Activated CD8-positive, alpha-beta memory T cell treated with anti-CD3 and anti-CD28 coated beads for 24 hours (primary cell): ENCODE results near the gene KREMEN1.

Experiments used
- DNase-seq: peaks from one replicate; pipeline ENCODE4 v3.0.0-alpha.2; 2020

The KREMEN1 gene

GRCh38 chr22:29136782-29137700, 64.2 kb downstream of the KREMEN1 start:
- peak; percentile 54 for DNase-seq

GRCh38 chr22:29138556-29139305, 65.9 kb downstream of the KREMEN1 start:
- peak; percentile 24 for DNase-seq

GRCh38 chr22:29139965-29140782, 67.3 kb downstream of the KREMEN1 start:
- peak; percentile 17 for DNase-seq

GRCh38 chr22:29141078-29141688, 68.3 kb downstream of the KREMEN1 start:
- peak; percentile 28 for DNase-seq

- DNase-seq = peak; percentile 48
Measured at GRCh38 chr22:29142116-29142515, 69.3 kb downstream of the KREMEN1 start.

- peak; percentile 50 for DNase-seq
Measured at GRCh38 chr22:29143941-29144785, 71.3 kb downstream of the KREMEN1 start.

- DNase-seq = peak; percentile 43
Measured at GRCh38 chr22:29144786-29145160, 71.9 kb downstream of the KREMEN1 start.

- DNase-seq = peak; percentile 37
Measured at GRCh38 chr22:29145321-29146072, 72.7 kb downstream of the KREMEN1 start.

- peak; percentile 40 for DNase-seq
Measured at GRCh38 chr22:29146091-29146560, 73.3 kb downstream of the KREMEN1 start.

- DNase-seq = peak; percentile 11
Measured at GRCh38 chr22:29146771-29147170, 73.9 kb downstream of the KREMEN1 start.

- DNase-seq = no peak
Measured at GRCh38 chr22:29147331-29147899, 74.6 kb downstream of the KREMEN1 start.

GRCh38 chr22:29148036-29148435, 75.2 kb downstream of the KREMEN1 start:
- DNase-seq = no peak

GRCh38 chr22:29148826-29149225, 76.0 kb downstream of the KREMEN1 start:
- no peak for DNase-seq

- no peak for DNase-seq
Measured at GRCh38 chr22:29149841-29150555, 77.2 kb downstream of the KREMEN1 start.

GRCh38 chr22:29150701-29151100, 77.9 kb downstream of the KREMEN1 start:
- peak; percentile 24 for DNase-seq

- peak; percentile 37 for DNase-seq
Measured at GRCh38 chr22:29151316-29151715, 78.5 kb downstream of the KREMEN1 start.

- DNase-seq = peak; percentile 1
Measured at GRCh38 chr22:29152045-29152953, 79.5 kb downstream of the KREMEN1 start.

GRCh38 chr22:29152954-29153719, 80.3 kb downstream of the KREMEN1 start:
- no peak for DNase-seq
